CD8-positive, alpha-beta memory T cell (primary cell): ENCODE results near the gene SYNE1. TPM values are rescaled to one million over a fixed set of nuclear protein-coding genes. Genes with fewer than 3 reads are reported as not detected.

Experiments
- CTCF ChIA-PET: fragments of 350-600 bp; sonication (Branson Sonifier 250); formaldehyde crosslinking; loops from one replicate; lab custom pipeline; 2021; ENCODE audit warnings: antibody characterized with exemption; lab: Charles Lee
- POLR2A ChIA-PET: fragments of 350-600 bp; sonication (Branson Sonifier 250); formaldehyde crosslinking; loops from one replicate; lab custom pipeline; 2021; ENCODE audit warnings: antibody characterized with exemption; lab: Charles Lee
- DNase-seq, 5 donors: peaks; one replicate each; pipeline versions ENCODE4 v3.0.0 to v3.0.0-alpha.2; 2020 to 2022; ENCODE audit warnings: mixed read lengths in 1 of 5
- H3K27ac ChIP-seq: one replicate; pipeline ENCODE4 v1.7.0; 2013; ENCODE audit warnings: low read depth, mild to moderate bottlenecking, low read length, moderate library complexity
- H3K27me3 ChIP-seq: 2 replicates; pipeline ENCODE4 v1.7.0; 2013; ENCODE audit warnings: low read length, mild to moderate bottlenecking; ENCODE audit not compliant: insufficient read depth, poor library complexity, severe bottlenecking
- H3K36me3 ChIP-seq: 2 replicates; pipeline ENCODE4 v1.7.0; 2013; ENCODE audit warnings: mild to moderate bottlenecking, low read length, moderate library complexity; ENCODE audit not compliant: insufficient read depth
- H3K4me1 ChIP-seq: 2 replicates; pipeline ENCODE4 v1.7.0; 2013; ENCODE audit warnings: mild to moderate bottlenecking, low read length, moderate library complexity; ENCODE audit not compliant: insufficient read depth
- H3K4me3 ChIP-seq: 2 replicates; pipeline ENCODE4 v1.7.0; 2013; ENCODE audit warnings: mild to moderate bottlenecking, low read length
- H3K9me3 ChIP-seq: 2 replicates; pipeline ENCODE4 v1.7.0; 2013; ENCODE audit warnings: mild to moderate bottlenecking, low read length
- H3K27ac Mint-ChIP-seq, 8 donors: one replicate each; pipeline ENCODE4 v1.8.0; 2020 to 2021; ENCODE audit warnings: mixed read lengths in 8 of 8, mild to moderate bottlenecking in 6 of 8, inconsistent platforms in 3 of 8, moderate library complexity in 3 of 8
- H3K27me3 Mint-ChIP-seq, 2 donors: one replicate each; pipeline ENCODE4 v1.8.0; 2020 to 2021; ENCODE audit warnings: mixed read lengths in 2 of 2, mild to moderate bottlenecking in 1 of 2, moderate library complexity in 1 of 2
- H3K36me3 Mint-ChIP-seq, 3 donors: one replicate each; pipeline ENCODE4 v1.8.0; 2020 to 2021; ENCODE audit warnings: mixed read lengths in 3 of 3, inconsistent platforms in 1 of 3, mild to moderate bottlenecking in 1 of 3
- H3K4me1 Mint-ChIP-seq, 3 donors: one replicate each; pipeline ENCODE4 v1.8.0; 2020 to 2021; ENCODE audit warnings: mixed read lengths in 3 of 3, inconsistent platforms in 1 of 3, mild to moderate bottlenecking in 1 of 3
- H3K4me3 Mint-ChIP-seq, 7 donors: one replicate each; pipeline ENCODE4 v1.8.0; 2020 to 2021; ENCODE audit warnings: mixed read lengths in 7 of 7, mild to moderate bottlenecking in 6 of 7, moderate library complexity in 4 of 7, inconsistent platforms in 2 of 7
- H3K9me3 Mint-ChIP-seq, 5 donors: one replicate each; pipeline ENCODE4 v1.8.0; 2020 to 2022; ENCODE audit warnings: mixed read lengths in 5 of 5, mild to moderate bottlenecking in 3 of 5, moderate library complexity in 2 of 5, inconsistent platforms in 1 of 5
- polyA plus RNA-seq: library from polyadenylated mRNA; unstranded; fragments of 300-500 nt; fragmentation: Illumina TruSeq; gene quantifications from one replicate; pipeline ENCODE4 v1.2.3, GENCODE V29; 2021
- total RNA-seq, 2 experiments: library from RNA; stranded (reverse); gene quantifications; one replicate each; pipeline ENCODE4 v1.2.3, GENCODE V29; 2021

Gene SYNE1
- total and polyA plus RNA-seq, 3 experiments from 2014 or later: 41.0 to 79.0 (median 48.4) TPM

DNA sequence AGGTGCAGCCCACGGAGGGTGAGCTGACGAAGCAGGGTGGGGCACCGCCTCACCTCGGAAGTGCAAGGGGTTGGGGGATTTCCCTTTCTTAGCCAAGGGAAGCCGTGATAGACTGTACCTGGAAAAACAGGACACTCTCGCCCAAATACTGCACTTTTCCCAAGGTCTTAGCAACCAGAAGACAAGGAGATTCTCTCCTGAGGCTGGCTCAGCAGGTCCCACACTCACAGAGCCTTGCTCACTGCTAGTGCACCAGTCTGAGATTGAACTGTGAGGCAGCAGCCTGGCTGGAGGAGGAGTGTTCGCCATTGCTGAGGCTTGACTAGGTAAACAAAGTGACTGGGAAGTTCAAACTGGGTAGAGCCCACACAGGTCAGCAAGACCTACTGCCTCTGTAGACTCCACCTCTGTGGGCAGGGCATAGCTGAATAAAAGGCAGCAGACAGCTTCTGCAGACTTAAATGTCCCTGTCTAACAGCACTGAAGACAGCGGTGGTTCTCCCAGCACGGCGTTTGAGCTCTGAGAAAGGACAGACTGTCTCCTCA lies 28.0 kb downstream of the SYNE1 start:
- H3K4me3 ChIP-seq: no peak overlapping the region
- peak overlapping the region in 1 of 8 donors; percentile 44 for H3K27ac Mint-ChIP-seq
- peaks cover 22 to 32% (median 29%) of the 10 kb centered on the region in 3 donors for H3K4me1 Mint-ChIP-seq
- H3K27me3 Mint-ChIP-seq: no peaks in the 10 kb centered on the region
- no peaks in the 10 kb centered on the region for H3K27me3 ChIP-seq
- no peaks in the 10 kb centered on the region for H3K4me1 ChIP-seq
- H3K27ac ChIP-seq: no peak overlapping the region
- ChIA-PET POLR2A (no interaction called here), CTCF (no interaction called here)
- H3K9me3 Mint-ChIP-seq: no peaks in the 10 kb centered on the region
- peaks cover 0 to 12% (median 4%) of the 10 kb centered on the region in 3 donors for H3K36me3 Mint-ChIP-seq
- no peaks in the 10 kb centered on the region for H3K36me3 ChIP-seq
- no peak overlapping the region for H3K4me3 Mint-ChIP-seq
- H3K9me3 ChIP-seq: no peaks in the 10 kb centered on the region
- no peak for DNase-seq

DNA sequence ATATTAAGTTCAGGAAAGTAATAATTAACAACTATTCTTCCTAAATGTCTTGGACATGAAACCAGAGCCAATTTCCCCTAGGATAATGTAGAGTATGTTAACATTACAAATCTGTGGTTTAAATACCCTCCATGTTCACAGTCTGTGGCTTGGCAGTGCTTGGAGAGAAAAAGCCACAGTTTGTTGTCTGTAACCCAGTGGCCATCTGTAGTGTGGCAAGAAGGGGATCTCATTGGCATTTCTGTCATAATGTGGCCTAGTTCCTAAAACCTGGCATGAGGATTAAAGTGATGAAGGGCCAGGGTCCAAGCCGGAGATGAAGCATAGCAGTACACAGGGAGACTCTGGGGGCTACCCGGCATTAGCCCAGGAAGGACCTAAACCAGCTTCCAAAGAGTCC lies 31.2 kb downstream of the SYNE1 start:
- H3K9me3 Mint-ChIP-seq: no peaks in the 10 kb centered on the region
- Histone ChIP-seq H3K9me3 (no peaks in the 10 kb centered on the region), H3K36me3 (no peaks in the 10 kb centered on the region), H3K4me3 (no peak overlapping the region), H3K27ac (no peak overlapping the region), H3K4me1 (no peaks in the 10 kb centered on the region), H3K27me3 (no peaks in the 10 kb centered on the region)
- peaks cover 0 to 6% (median 5%) of the 10 kb centered on the region in 3 donors for H3K36me3 Mint-ChIP-seq
- ChIA-PET CTCF (interaction anchor here (1.2 kb wide), 1 partner anchor 42 kb away, joined by 3 read pairs; no protein-coding TSS in a partner anchor), POLR2A (no interaction called here)
- H3K27ac Mint-ChIP-seq: peak overlapping the region in 1 of 8 donors; percentile 32
- no peaks in the 10 kb centered on the region for H3K27me3 Mint-ChIP-seq
- peaks cover 11 to 21% (median 18%) of the 10 kb centered on the region in 3 donors for H3K4me1 Mint-ChIP-seq
- DNase-seq: no peak
- H3K4me3 Mint-ChIP-seq: no peak overlapping the region

DNA sequence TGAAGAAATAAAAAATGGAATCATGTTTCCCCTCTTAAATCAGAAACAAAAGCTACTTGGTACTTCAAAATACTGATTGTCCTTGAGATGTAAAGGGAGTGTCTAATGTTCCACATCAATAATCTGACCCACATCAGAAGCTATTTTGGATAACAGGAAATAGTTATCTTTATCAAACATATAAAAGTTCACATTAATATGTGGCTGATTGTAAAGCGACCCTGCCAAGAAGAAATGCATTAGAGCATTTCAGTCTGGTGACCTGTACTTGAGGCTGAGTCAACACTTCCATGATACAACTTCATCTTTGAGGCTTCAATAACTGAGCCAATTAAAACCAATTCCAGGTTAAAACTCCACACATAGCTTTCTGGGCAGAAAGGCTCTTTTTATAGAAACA lies 31.8 kb downstream of the SYNE1 start:
- no peak overlapping the region for H3K4me3 Mint-ChIP-seq
- peaks cover 0 to 4% (median 3%) of the 10 kb centered on the region in 3 donors for H3K36me3 Mint-ChIP-seq
- no peak overlapping the region for H3K4me3 ChIP-seq
- peaks cover 8 to 21% (median 18%) of the 10 kb centered on the region in 3 donors for H3K4me1 Mint-ChIP-seq
- ChIA-PET POLR2A (no interaction called here), CTCF (interaction anchor here (1.2 kb wide), 1 partner anchor 43 kb away, joined by 3 read pairs; no protein-coding TSS in a partner anchor)
- H3K27ac Mint-ChIP-seq: no peak overlapping the region
- DNase-seq: no peak
- H3K4me1 ChIP-seq: no peaks in the 10 kb centered on the region
- H3K36me3 ChIP-seq: no peaks in the 10 kb centered on the region
- no peaks in the 10 kb centered on the region for H3K9me3 Mint-ChIP-seq
- no peaks in the 10 kb centered on the region for H3K27me3 ChIP-seq
- H3K27me3 Mint-ChIP-seq: no peaks in the 10 kb centered on the region
- H3K9me3 ChIP-seq: no peaks in the 10 kb centered on the region
- H3K27ac ChIP-seq: no peak overlapping the region

DNA sequence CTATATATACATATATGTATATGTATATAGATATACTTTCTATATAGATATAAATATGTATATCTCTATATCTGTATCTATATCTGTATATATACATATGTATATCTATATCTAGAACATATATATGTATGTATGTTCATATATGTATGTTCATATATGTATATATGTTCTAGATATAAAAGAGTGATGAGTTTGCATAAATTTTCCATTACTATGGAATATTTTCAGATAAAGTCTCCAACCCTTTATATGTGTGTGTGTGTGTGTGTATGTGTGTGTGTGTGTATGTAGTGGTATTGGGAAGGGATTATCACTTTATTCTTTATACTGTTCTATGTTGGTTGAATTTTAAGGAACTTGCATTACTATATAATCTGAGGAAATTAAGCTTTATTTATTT lies 33.3 kb downstream of the SYNE1 start:
- no peak overlapping the region for H3K4me3 Mint-ChIP-seq
- Histone ChIP-seq H3K27me3 (no peaks in the 10 kb centered on the region), H3K27ac (no peak overlapping the region), H3K36me3 (no peaks in the 10 kb centered on the region), H3K4me3 (no peak overlapping the region), H3K9me3 (no peaks in the 10 kb centered on the region), H3K4me1 (no peaks in the 10 kb centered on the region)
- ChIA-PET CTCF (no interaction called here), POLR2A (no interaction called here)
- H3K9me3 Mint-ChIP-seq: peaks cover 0 to 3% (median 0%) of the 10 kb centered on the region in 5 donors
- DNase-seq: no peak
- H3K27me3 Mint-ChIP-seq: no peaks in the 10 kb centered on the region
- peaks cover 0 to 4% (median 0%) of the 10 kb centered on the region in 3 donors for H3K36me3 Mint-ChIP-seq
- H3K4me1 Mint-ChIP-seq: peaks cover 5 to 23% (median 21%) of the 10 kb centered on the region in 3 donors
- H3K27ac Mint-ChIP-seq: no peak overlapping the region

DNA sequence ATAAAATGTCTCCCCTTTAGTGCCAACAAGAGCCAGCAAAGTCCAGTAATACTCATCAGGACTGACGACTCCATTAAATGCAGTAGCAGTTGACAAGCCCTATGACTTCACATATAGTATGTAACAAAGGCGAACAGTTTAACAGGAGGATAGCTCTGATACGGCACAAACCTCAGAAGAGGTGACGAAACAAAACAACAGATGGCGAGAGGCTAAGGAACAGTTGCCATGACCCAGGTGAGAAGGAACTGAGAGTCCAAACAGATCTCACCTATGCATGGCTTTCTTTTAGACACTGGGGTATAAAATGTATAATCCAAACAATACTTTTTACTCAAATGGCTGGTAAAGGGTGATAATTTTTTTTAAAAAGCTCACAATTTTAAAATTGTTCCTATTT lies 37.1 kb downstream of the SYNE1 start:
- H3K27me3 ChIP-seq: no peaks in the 10 kb centered on the region
- no peak for DNase-seq
- no peak overlapping the region for H3K4me3 ChIP-seq
- H3K36me3 ChIP-seq: no peaks in the 10 kb centered on the region
- peaks cover 2 to 10% (median 9%) of the 10 kb centered on the region in 3 donors for H3K4me1 Mint-ChIP-seq
- peaks cover 0 to 6% (median 0%) of the 10 kb centered on the region in 3 donors for H3K36me3 Mint-ChIP-seq
- no peaks in the 10 kb centered on the region for H3K4me1 ChIP-seq
- H3K9me3 Mint-ChIP-seq: peaks cover 0 to 3% (median 0%) of the 10 kb centered on the region in 5 donors
- H3K27ac Mint-ChIP-seq: peak overlapping the region in 2 of 8 donors; percentile 2 to 11
- CTCF ChIA-PET: no interaction called here
- H3K27ac ChIP-seq: no peak overlapping the region
- no peak overlapping the region for H3K4me3 Mint-ChIP-seq
- no peaks in the 10 kb centered on the region for H3K27me3 Mint-ChIP-seq
- no peaks in the 10 kb centered on the region for H3K9me3 ChIP-seq
- POLR2A ChIA-PET: no interaction called here

DNA sequence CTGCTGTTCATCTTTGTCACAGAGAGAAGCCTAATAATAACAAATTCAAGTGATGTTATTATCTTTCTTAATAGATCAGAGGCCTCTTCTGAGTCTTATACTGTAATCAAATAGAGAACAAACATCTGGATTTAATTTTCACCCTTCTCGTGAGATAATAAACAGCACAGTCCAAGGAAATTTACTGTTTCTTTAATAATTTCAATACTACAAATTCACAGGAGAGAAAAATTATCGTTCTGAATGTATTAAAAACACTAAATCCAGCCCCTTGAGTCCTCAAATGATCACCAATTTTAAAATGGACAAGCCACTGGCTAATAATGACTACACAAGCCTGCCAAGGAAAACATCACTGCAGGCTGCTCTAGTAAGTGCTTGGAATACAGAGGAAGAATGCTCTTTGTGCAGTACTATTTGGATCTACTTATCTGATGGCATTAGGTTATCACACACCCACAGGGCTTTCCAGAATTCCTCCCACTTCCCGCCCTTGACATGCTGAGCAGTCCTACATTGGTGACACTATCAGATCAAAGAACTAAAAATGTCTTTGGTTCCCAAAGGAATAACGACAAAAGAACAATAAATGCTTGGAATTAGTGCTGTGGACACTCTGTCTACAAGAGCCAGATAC lies 38.1 kb downstream of the SYNE1 start:
- CTCF ChIA-PET: no interaction called here
- H3K36me3 ChIP-seq: no peaks in the 10 kb centered on the region
- H3K4me1 ChIP-seq: no peaks in the 10 kb centered on the region
- no peaks in the 10 kb centered on the region for H3K9me3 ChIP-seq
- H3K36me3 Mint-ChIP-seq: peaks cover 0 to 6% (median 3%) of the 10 kb centered on the region in 3 donors
- H3K27ac ChIP-seq: no peak overlapping the region
- H3K4me3 ChIP-seq: no peak overlapping the region
- no peaks in the 10 kb centered on the region for H3K27me3 Mint-ChIP-seq
- no peaks in the 10 kb centered on the region for H3K27me3 ChIP-seq
- peaks cover 2 to 14% (median 10%) of the 10 kb centered on the region in 3 donors for H3K4me1 Mint-ChIP-seq
- H3K27ac Mint-ChIP-seq: no peak overlapping the region
- peaks cover 0 to 4% (median 0%) of the 10 kb centered on the region in 5 donors for H3K9me3 Mint-ChIP-seq
- H3K4me3 Mint-ChIP-seq: no peak overlapping the region
- POLR2A ChIA-PET: no interaction called here
- no peak for DNase-seq

DNA sequence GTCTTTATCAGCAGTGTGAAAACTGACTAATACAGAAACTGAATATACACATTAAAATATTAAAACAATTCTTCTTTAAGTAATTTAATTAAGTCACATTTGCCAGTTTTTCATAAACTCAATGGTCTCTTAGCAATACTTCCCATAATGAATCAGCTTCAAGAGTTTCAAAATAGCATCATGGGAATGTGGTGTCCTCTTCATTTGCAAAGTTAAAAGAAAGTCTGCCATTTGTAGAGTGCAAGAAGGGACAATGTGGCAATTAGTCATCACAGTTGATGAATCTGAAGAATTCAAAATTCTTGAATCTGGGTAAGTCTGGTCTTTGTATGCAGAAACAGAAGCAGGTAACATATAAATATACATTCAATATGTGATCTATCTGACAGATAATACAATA lies 38.7 kb downstream of the SYNE1 start:
- H3K36me3 Mint-ChIP-seq: peaks cover 1 to 5% (median 3%) of the 10 kb centered on the region in 3 donors
- Histone ChIP-seq H3K36me3 (no peaks in the 10 kb centered on the region), H3K4me1 (no peaks in the 10 kb centered on the region), H3K9me3 (no peaks in the 10 kb centered on the region), H3K27ac (no peak overlapping the region), H3K27me3 (no peaks in the 10 kb centered on the region), H3K4me3 (no peak overlapping the region)
- H3K27ac Mint-ChIP-seq: no peak overlapping the region
- H3K4me3 Mint-ChIP-seq: no peak overlapping the region
- no peaks in the 10 kb centered on the region for H3K27me3 Mint-ChIP-seq
- peaks cover 2 to 17% (median 10%) of the 10 kb centered on the region in 3 donors for H3K4me1 Mint-ChIP-seq
- no peak for DNase-seq
- peaks cover 0 to 4% (median 0%) of the 10 kb centered on the region in 5 donors for H3K9me3 Mint-ChIP-seq
- ChIA-PET CTCF (interaction anchor here (0.9 kb wide), 1 partner anchor 44 kb away, joined by 3 read pairs; no protein-coding TSS in a partner anchor), POLR2A (no interaction called here)

DNA sequence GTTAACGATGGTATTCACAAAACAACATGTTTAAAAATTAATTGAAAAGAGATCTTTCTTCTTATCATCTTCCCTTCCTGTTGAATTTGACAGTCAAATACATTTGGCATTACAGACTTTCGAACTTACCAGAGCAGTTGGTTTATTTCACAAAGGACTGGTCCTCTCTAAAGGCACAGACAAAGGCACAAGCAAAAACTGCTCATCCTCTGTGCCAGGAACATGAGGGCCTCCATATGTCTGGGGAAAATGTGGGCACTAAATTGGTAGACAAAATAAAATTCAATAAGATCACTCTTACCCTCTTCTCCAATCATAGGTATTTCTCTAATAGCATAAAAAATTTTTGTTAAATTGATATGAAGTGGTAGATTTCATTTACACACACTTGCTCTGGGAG lies 40.4 kb downstream of the SYNE1 start:
- Histone ChIP-seq H3K4me1 (no peaks in the 10 kb centered on the region), H3K27me3 (no peaks in the 10 kb centered on the region), H3K4me3 (no peak overlapping the region), H3K9me3 (no peaks in the 10 kb centered on the region), H3K27ac (no peak overlapping the region), H3K36me3 (no peaks in the 10 kb centered on the region)
- peaks cover 3 to 10% (median 5%) of the 10 kb centered on the region in 3 donors for H3K4me1 Mint-ChIP-seq
- POLR2A ChIA-PET: no interaction called here
- peaks cover 0 to 4% (median 0%) of the 10 kb centered on the region in 5 donors for H3K9me3 Mint-ChIP-seq
- CTCF ChIA-PET: interaction anchor here (0.9 kb wide), 1 partner anchor 20 kb away, joined by 3 read pairs; no protein-coding TSS in a partner anchor
- peak overlapping the region in 1 of 8 donors; percentile 17 for H3K27ac Mint-ChIP-seq
- no peak for DNase-seq
- peaks cover 1 to 10% (median 5%) of the 10 kb centered on the region in 3 donors for H3K36me3 Mint-ChIP-seq
- H3K4me3 Mint-ChIP-seq: no peak overlapping the region
- H3K27me3 Mint-ChIP-seq: no peaks in the 10 kb centered on the region
